ENCODE results near the gene CRISPLD2.
"Not testable (repeated sequence)": the region's sequence is repeated elsewhere in the genome, so short reads cannot be mapped to it uniquely, and the experiment has no call there.

The CRISPLD2 gene

GRCh38 chr16:84862804-84863480, 43.2 kb downstream of the CRISPLD2 start:
- DNase-seq: no peak

- no peak for DNase-seq
Measured at GRCh38 chr16:84863481-84863814, 43.7 kb downstream of the CRISPLD2 start.

- no peak for DNase-seq
Measured at GRCh38 chr16:84864326-84864955, 44.7 kb downstream of the CRISPLD2 start.

- DNase-seq: no peak
Measured at GRCh38 chr16:84867696-84868095, 47.9 kb downstream of the CRISPLD2 start.

GRCh38 chr16:84868328-84868727, 48.5 kb downstream of the CRISPLD2 start:
- DNase-seq: no peak

- DNase-seq: no peak
Measured at GRCh38 chr16:84868829-84869472, 49.2 kb downstream of the CRISPLD2 start.

GRCh38 chr16:84869473-84869845, 49.7 kb downstream of the CRISPLD2 start:
- DNase-seq: no peak

GRCh38 chr16:84872971-84873370, 53.2 kb downstream of the CRISPLD2 start:
- not testable (repeated sequence) for DNase-seq

- no peak for DNase-seq
Measured at GRCh38 chr16:84874004-84874435, 54.2 kb downstream of the CRISPLD2 start.

- no peak for DNase-seq
Measured at GRCh38 chr16:84874553-84874952, 54.8 kb downstream of the CRISPLD2 start.

- DNase-seq: no peak
Measured at GRCh38 chr16:84874983-84875382, 55.2 kb downstream of the CRISPLD2 start.

- DNase-seq: no peak
Measured at GRCh38 chr16:84875846-84876245, 56.1 kb downstream of the CRISPLD2 start.

GRCh38 chr16:84876873-84877606, 57.3 kb downstream of the CRISPLD2 start:
- DNase-seq: no peak

- DNase-seq: no peak
Measured at GRCh38 chr16:84878770-84879169, 59.0 kb downstream of the CRISPLD2 start.

GRCh38 chr16:84879569-84880487, 60.0 kb downstream of the CRISPLD2 start:
- DNase-seq: no peak

- no peak for DNase-seq
Measured at GRCh38 chr16:84881702-84882521, 62.1 kb downstream of the CRISPLD2 start.

GRCh38 chr16:84883301-84883700, 63.5 kb downstream of the CRISPLD2 start:
- DNase-seq: no peak

GRCh38 chr16:84884246-84884595, 64.4 kb downstream of the CRISPLD2 start:
- DNase-seq: no peak

GRCh38 chr16:84884596-84885341, 65.0 kb downstream of the CRISPLD2 start:
- peak; percentile 6 for DNase-seq

GRCh38 chr16:84885342-84885910, 65.6 kb downstream of the CRISPLD2 start:
- DNase-seq: no peak
